Small intestine (tissue), 7 donors: ENCODE measurements around the gene RNF208. TPM values are rescaled to one million over a fixed set of nuclear protein-coding genes. Genes with fewer than 3 reads are reported as not detected.

Experiments used
- DNase-seq, 2 donors: peaks; one replicate each; pipeline versions ENCODE4 v3.0.0 to v3.0.0-alpha.2; 2013
- FAIRE-seq: peaks from 2 replicates; lab custom pipeline; 2012; peaks lifted over from hg19 to GRCh38; lab: Jason Lieb, UNC
- H3K27ac ChIP-seq, 3 donors: one replicate each; pipeline ENCODE4 v1.5.1; 2013; ENCODE audit warnings: low read length in 2 of 3, mild to moderate bottlenecking in 2 of 3, control low read depth in 1 of 3, inconsistent platforms in 1 of 3, low read depth in 1 of 3, moderate library complexity in 1 of 3
- H3K27me3 ChIP-seq, 3 donors: one replicate each; pipeline ENCODE4 v1.6.1; 2013; ENCODE audit warnings: low read length in 3 of 3, inconsistent platforms in 1 of 3; ENCODE audit not compliant: control insufficient read depth in 3 of 3, insufficient read depth in 3 of 3
- H3K36me3 ChIP-seq, 3 donors: one replicate each; pipeline ENCODE4 v1.6.1; 2013; ENCODE audit warnings: low read length in 3 of 3, inconsistent platforms in 1 of 3, low read depth in 1 of 3, mild to moderate bottlenecking in 1 of 3, moderate library complexity in 1 of 3; ENCODE audit not compliant: control insufficient read depth in 3 of 3, insufficient read depth in 2 of 3
- H3K4me1 ChIP-seq, 3 donors: one replicate each; pipeline ENCODE4 v1.6.1; 2013; ENCODE audit warnings: low read length in 2 of 3, inconsistent platforms in 1 of 3, low read depth in 1 of 3, mild to moderate bottlenecking in 1 of 3, moderate library complexity in 1 of 3; ENCODE audit not compliant: control insufficient read depth in 3 of 3, insufficient read depth in 2 of 3
- H3K4me3 ChIP-seq, 3 donors: one replicate each; pipeline ENCODE4 v1.5.1; 2013; ENCODE audit warnings: low read length in 3 of 3, control low read depth in 1 of 3, inconsistent platforms in 1 of 3, low read depth in 1 of 3, mild to moderate bottlenecking in 1 of 3, moderate library complexity in 1 of 3
- H3K9me3 ChIP-seq, 2 donors: one replicate each; pipeline ENCODE4 v1.6.1; 2013; ENCODE audit warnings: low read depth in 1 of 2, low read length in 1 of 2; ENCODE audit not compliant: control insufficient read depth in 2 of 2, insufficient read depth in 1 of 2
- WGBS, 3 donors: extraction: QIAGEN DNeasy Blood & Tissue Kit; methylation state at CpG; one replicate each; pipeline ENCODE4 v1.1.7; 2013; 5-methylcytosine and 5-hydroxymethylcytosine counted together
- polyA plus RNA-seq, 4 donors: library from polyadenylated mRNA; stranded (reverse) in 3 of 4; unstranded in 1 of 4; fragments of 200-250 nt in 3 of 4; fragments of 120-200 nt in 1 of 4; gene quantifications; one replicate each; pipeline versions ENCODE4 v1.2.1 to v1.2.3, GENCODE V29; 2013
- donor health status: healthy with polysubstance abuse.
- donor health status: control.
- donor health status: control.
- donor health status: Bipolar disorder and iron deficiency.
- donor health status: healthy.

The RNF208 gene
- polyA plus RNA-seq, 4 donors, result 2.7 to 10.8 (median 8.3) TPM

- Histone ChIP-seq H3K4me1 (peaks cover 0 to 3% (median 2%) of the 10 kb centered on the region in 3 donors), H3K36me3 (peaks cover 13 to 67% (median 19%) of the 10 kb centered on the region in 3 donors), H3K9me3 (no peaks in the 10 kb centered on the region), H3K27ac (no peak overlapping the region), H3K4me3 (no peak overlapping the region), H3K27me3 (peaks cover 0 to 6% (median 2%) of the 10 kb centered on the region in 3 donors)
- WGBS, 3 donors, result 92 to 95% (median 92%) methylated on average over 21 to 23 of the region's 23 CpGs
- DNase-seq (no peak), FAIRE-seq (no peak)
These were observed 43.7 kb downstream of the RNF208 start for GRCh38 chr9:137178201-137178938.

- Histone ChIP-seq H3K36me3 (peaks cover 9 to 49% (median 13%) of the 10 kb centered on the region in 3 donors), H3K27me3 (peaks cover 0 to 16% (median 2%) of the 10 kb centered on the region in 3 donors), H3K4me3 (no peak overlapping the region), H3K4me1 (peaks cover 0 to 3% (median 2%) of the 10 kb centered on the region in 3 donors), H3K27ac (no peak overlapping the region), H3K9me3 (no peaks in the 10 kb centered on the region)
- WGBS, 3 donors, result 31 to 50% (median 44%) methylated on average over 17 of the region's 17 CpGs
- peak; percentile 67 to 77 for DNase-seq
- no peak for FAIRE-seq
These were observed 45.5 kb downstream of the RNF208 start for GRCh38 chr9:137176302-137177182.

GRCh38 chr9:137175345-137175961 lies 46.6 kb downstream of the RNF208 start:
- Histone ChIP-seq H3K36me3 (peaks cover 9 to 38% (median 13%) of the 10 kb centered on the region in 3 donors), H3K4me1 (peaks cover 0 to 3% (median 2%) of the 10 kb centered on the region in 3 donors), H3K9me3 (no peaks in the 10 kb centered on the region), H3K4me3 (no peak overlapping the region), H3K27ac (no peak overlapping the region), H3K27me3 (peaks cover 0 to 27% (median 4%) of the 10 kb centered on the region in 3 donors)
- WGBS, 3 donors, result 20 to 38% (median 30%) methylated on average over 23 to 33 of the region's 33 CpGs
- DNase-seq (no peak), FAIRE-seq (no peak)

GRCh38 chr9:137174722-137175293 lies 47.2 kb downstream of the RNF208 start:
- Histone ChIP-seq H3K27me3 (peaks cover 0 to 33% (median 9%) of the 10 kb centered on the region in 3 donors), H3K4me1 (peaks cover 0 to 5% (median 4%) of the 10 kb centered on the region in 3 donors), H3K27ac (no peak overlapping the region), H3K9me3 (no peaks in the 10 kb centered on the region), H3K4me3 (no peak overlapping the region), H3K36me3 (peaks cover 3 to 32% (median 11%) of the 10 kb centered on the region in 3 donors)
- FAIRE-seq, result no peak
- 5 to 39% (median 21%) methylated on average over 30 to 34 of the region's 34 CpGs for WGBS, 3 donors
- no peak for DNase-seq

GRCh38 chr9:137173796-137174664 lies 48.0 kb downstream of the RNF208 start:
- DNase-seq (no peak), FAIRE-seq (no peak)
- no peaks in the 10 kb centered on the region for H3K9me3 ChIP-seq
- H3K4me1 ChIP-seq, result peaks cover 0 to 7% (median 5%) of the 10 kb centered on the region in 3 donors
- no peak overlapping the region for H3K4me3 ChIP-seq
- H3K27me3 ChIP-seq, result peaks cover 6 to 34% (median 9%) of the 10 kb centered on the region in 3 donors
- peaks cover 3 to 24% (median 10%) of the 10 kb centered on the region in 3 donors for H3K36me3 ChIP-seq
- no peak overlapping the region for H3K27ac ChIP-seq
- 46 to 74% (median 60%) methylated on average over 40 to 45 of the region's 45 CpGs for WGBS, 3 donors

- H3K36me3 ChIP-seq, result peaks cover 0 to 15% (median 3%) of the 10 kb centered on the region in 3 donors
- H3K27ac ChIP-seq, result peak overlapping the region in 1 of 3 donors; percentile 23
- H3K27me3 ChIP-seq, result peaks cover 6 to 41% (median 9%) of the 10 kb centered on the region in 3 donors
- no peak for FAIRE-seq
- WGBS, 3 donors, result 21 to 53% (median 30%) methylated on average over 18 to 21 of the region's 21 CpGs
- no peaks in the 10 kb centered on the region for H3K9me3 ChIP-seq
- H3K4me1 ChIP-seq, result peaks cover 0 to 7% (median 5%) of the 10 kb centered on the region in 3 donors
- H3K4me3 ChIP-seq, result no peak overlapping the region
- no peak for DNase-seq
These were observed 48.9 kb downstream of the RNF208 start for GRCh38 chr9:137172901-137173795.
